Tibial artery (tissue), 4 donors: Measurements from ENCODE around the gene HDAC4.

Source experiments
- DNase-seq, 2 donors: peaks; one replicate each; pipeline ENCODE4 v3.0.0-alpha.2; 2019
- H3K27ac ChIP-seq, 2 donors: fragments of 200-600 bp; sonication (generic) in 1 of 2; 1 replicate in 1 of 2; 2 replicates in 1 of 2; pipeline ENCODE4 v1.5.1; 2018 to 2019; ENCODE audit warnings: mild to moderate bottlenecking in 1 of 2
- H3K27me3 ChIP-seq, 2 donors: fragments of 200-600 bp; sonication (generic) in 1 of 2; one replicate each; pipeline versions ENCODE4 v1.5.1 to v1.6.0; 2016 to 2019
- H3K36me3 ChIP-seq, 3 donors: fragments of 200-600 bp; sonication (generic) in 2 of 3; one replicate each; pipeline ENCODE4 v1.5.1; 2016 to 2019; ENCODE audit warnings: mild to moderate bottlenecking in 2 of 3
- H3K4me1 ChIP-seq, 4 donors: fragments of 200-600 bp; sonication (generic) in 2 of 4; 1 replicate in 3 of 4; 2 replicates in 1 of 4; pipeline ENCODE4 v1.5.1; 2016 to 2019
- H3K4me3 ChIP-seq, 2 donors: fragments of 200-600 bp; sonication (generic) in 1 of 2; 1 replicate in 1 of 2; 2 replicates in 1 of 2; pipeline ENCODE4 v1.5.1; 2018 to 2019; ENCODE audit warnings: mild to moderate bottlenecking in 2 of 2
- H3K9me3 ChIP-seq, 3 donors: fragments of 200-600 bp; sonication (generic) in 1 of 3; one replicate each; pipeline ENCODE4 v1.5.1; 2016 to 2019
- CTCF ChIP-seq, 2 experiments: fragments of 200-600 bp in 1 of 2; fragments of 450-650 bp in 1 of 2; IDR thresholded peaks; one replicate each; pipeline ENCODE4 v1.5.1; 2017 to 2019; ENCODE audit warnings: antibody characterized with exemption in 2 of 2, mild to moderate bottlenecking in 1 of 2, moderate library complexity in 1 of 2
- intact Hi-C: fragments of 100-400 bp; cut with DNase I; formaldehyde crosslinking; loops from one replicate; pipeline ENCODE4 v1.15.0; 2023; ENCODE audit warnings: low total_unique reads

The HDAC4 gene

DNA sequence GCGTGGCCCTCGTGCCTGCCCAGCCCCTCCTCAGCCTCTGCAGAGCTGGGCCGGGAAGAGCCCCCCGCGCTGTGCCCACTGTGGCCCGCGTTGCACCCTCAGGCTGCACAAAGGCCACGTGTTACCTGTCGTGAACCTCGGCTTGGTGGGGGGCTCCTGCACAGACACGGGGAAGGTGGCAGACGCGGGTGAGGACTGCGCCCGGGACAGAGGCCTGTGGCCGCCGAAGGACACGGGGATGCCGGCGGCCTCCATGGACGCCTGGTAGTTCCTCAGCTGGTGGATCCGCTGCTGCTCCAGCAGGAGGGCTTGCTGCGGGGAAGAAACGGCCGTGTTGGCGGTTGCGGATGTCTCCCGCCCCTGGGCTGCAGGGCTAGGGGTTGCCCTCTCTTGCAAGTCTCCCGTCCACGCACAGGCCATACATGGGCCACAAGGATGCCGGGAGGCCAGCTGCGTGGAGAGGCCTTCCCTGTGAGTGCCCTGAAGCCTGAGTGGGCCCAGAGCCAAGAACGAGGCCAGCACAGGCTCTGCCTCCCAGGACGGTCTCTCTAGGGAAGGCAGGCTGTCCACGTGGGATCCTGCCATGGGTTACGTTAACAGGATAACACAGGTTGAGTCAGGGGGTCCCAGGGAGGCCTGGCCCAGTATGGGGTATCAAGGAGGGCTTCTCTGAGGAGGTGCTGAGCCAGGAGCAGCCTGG, 289.3 kb downstream of the HDAC4 start:
- H3K27ac ChIP-seq = no peak overlapping the region
- DNase-seq = no peak
- peaks cover 9 to 76% (median 57%) of the 10 kb centered on the region in 3 donors for H3K36me3 ChIP-seq
- H3K27me3 ChIP-seq = no peaks in the 10 kb centered on the region
- H3K9me3 ChIP-seq = no peaks in the 10 kb centered on the region
- TF ChIP-seq CTCF (IDR thresholded peaks at IDR 0.05) = no peak
- H3K4me1 ChIP-seq = no peaks in the 10 kb centered on the region
- intact Hi-C loops = no loop called here
- no peak overlapping the region for H3K4me3 ChIP-seq

DNA sequence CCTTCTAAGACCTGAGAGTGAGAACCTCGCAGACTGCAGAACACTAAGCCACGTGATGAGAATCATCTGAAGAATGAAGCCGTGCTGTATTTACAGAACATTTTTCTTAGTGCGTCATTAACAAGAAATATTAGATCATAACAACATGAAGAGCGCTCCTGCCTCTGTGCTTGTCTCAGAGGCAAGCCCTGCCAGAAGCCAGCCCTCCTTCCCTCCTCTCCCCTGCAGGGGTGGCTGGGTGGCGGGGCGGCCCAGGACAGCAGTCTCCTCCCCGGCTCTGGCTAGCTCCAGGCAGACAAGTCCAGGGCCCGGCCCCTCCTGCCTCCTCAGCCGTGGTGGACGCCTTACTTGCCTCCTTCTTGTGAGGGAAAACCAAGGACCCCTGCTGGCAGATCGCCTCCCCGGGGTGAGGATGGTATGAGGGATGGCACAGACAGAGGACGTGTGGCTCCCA, 290.2 kb downstream of the HDAC4 start:
- DNase-seq = no peak
- no peak for TF ChIP-seq CTCF (IDR thresholded peaks at IDR 0.05)
- Histone ChIP-seq H3K27me3 (no peaks in the 10 kb centered on the region), H3K36me3 (peaks cover 9 to 85% (median 63%) of the 10 kb centered on the region in 3 donors), H3K27ac (no peak overlapping the region), H3K4me3 (no peak overlapping the region), H3K9me3 (no peaks in the 10 kb centered on the region), H3K4me1 (no peaks in the 10 kb centered on the region)
- intact Hi-C loops = no loop called here

- Histone ChIP-seq H3K27me3 (no peaks in the 10 kb centered on the region), H3K27ac (no peak overlapping the region), H3K4me3 (no peak overlapping the region), H3K4me1 (no peaks in the 10 kb centered on the region), H3K9me3 (no peaks in the 10 kb centered on the region), H3K36me3 (peaks cover 9 to 88% (median 69%) of the 10 kb centered on the region in 3 donors)
- intact Hi-C loops = no loop called here
- no peak for DNase-seq
- no peak for TF ChIP-seq CTCF (IDR thresholded peaks at IDR 0.05)
Observed at GRCh38 chr2:239109928-239110545, 290.8 kb downstream of the HDAC4 start.

GRCh38 chr2:239109041-239109927, 291.5 kb downstream of the HDAC4 start:
- DNase-seq = no peak
- H3K9me3 ChIP-seq = no peaks in the 10 kb centered on the region
- intact Hi-C loops = no loop called here
- H3K36me3 ChIP-seq = peaks cover 9 to 91% (median 77%) of the 10 kb centered on the region in 3 donors
- H3K4me1 ChIP-seq = no peaks in the 10 kb centered on the region
- no peak overlapping the region for H3K27ac ChIP-seq
- H3K27me3 ChIP-seq = no peaks in the 10 kb centered on the region
- no peak for TF ChIP-seq CTCF (IDR thresholded peaks at IDR 0.05)
- H3K4me3 ChIP-seq = no peak overlapping the region

DNA sequence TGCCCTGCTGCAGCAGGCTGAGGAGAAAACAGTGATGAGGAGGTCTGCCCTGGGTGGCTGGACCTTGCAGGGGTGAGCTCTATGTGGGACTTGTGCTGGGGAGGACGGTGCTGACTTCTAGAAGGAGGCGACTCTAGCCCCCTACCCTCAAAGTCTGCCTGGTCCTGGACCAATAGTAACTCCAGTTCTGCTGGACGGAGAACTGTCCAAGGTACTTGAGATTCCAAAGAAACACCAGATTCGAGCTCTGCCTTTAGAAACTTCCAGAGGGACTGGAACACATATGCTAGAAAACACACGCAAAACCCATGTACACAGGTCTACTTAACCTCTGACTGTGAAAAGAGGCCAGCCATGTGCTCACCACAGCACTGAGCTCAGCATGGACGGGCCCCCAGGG, 292.4 kb downstream of the HDAC4 start:
- no peak for DNase-seq
- intact Hi-C loops = no loop called here
- no peaks in the 10 kb centered on the region for H3K9me3 ChIP-seq
- TF ChIP-seq CTCF (IDR thresholded peaks at IDR 0.05) = no peak
- H3K27ac ChIP-seq = no peak overlapping the region
- H3K36me3 ChIP-seq = peaks cover 9 to 91% (median 84%) of the 10 kb centered on the region in 3 donors
- H3K4me3 ChIP-seq = no peak overlapping the region
- no peaks in the 10 kb centered on the region for H3K27me3 ChIP-seq
- no peaks in the 10 kb centered on the region for H3K4me1 ChIP-seq
